K562 (cell line): ENCODE data around the gene RIPOR1. TPM values are rescaled to one million over a fixed set of nuclear protein-coding genes. Genes with fewer than 3 reads are reported as not detected.

Experiments used
- ATAC-seq: fragments of 200-7000 bp; cut with Tn5 transposase; 3 replicates; pipeline ENCODE4 v1.9.1; 2020; ENCODE audit warnings: moderate library complexity
- BruUV-seq: library from RNA; stranded (reverse); fragments of 400-500 nt; replicated peaks from 2 replicates; lab custom pipeline; 2021; lab: Mats Ljungman, UMichigan
- CTCF ChIA-PET: fragments of 300-600 bp; formaldehyde crosslinking; extraction: SDS; loops from one replicate; lab custom pipeline; 2021; ENCODE audit warnings: low intra/inter-chr PET ratio; lab: Yijun Ruan, JAX
- POLR2A ChIA-PET: fragments of 300-600, 350-650 bp; sonication (Branson Sonifier 250); formaldehyde crosslinking; extraction: SDS; loops from one replicate; lab custom pipeline; 2021; ENCODE audit warnings: antibody characterized with exemption, inconsistent platforms; lab: Yijun Ruan, JAX
- DNase-seq, 4 experiments: peaks; one replicate each; pipeline versions ENCODE4 v3.0.0 to v3.0.0-alpha.2; 2011 to 2018; ENCODE audit warnings: low spot score in 3 of 4, mixed read lengths in 3 of 4; ENCODE audit errors: extremely low read depth in 1 of 4
- FAIRE-seq: peaks from 2 replicates; lab custom pipeline; 2011; peaks lifted over from hg19 to GRCh38; lab: Jason Lieb, UNC
- H2AFZ ChIP-seq: 2 replicates; pipeline ENCODE4 v1.6.0; 2011; ENCODE audit warnings: low read depth, low read length, control low read depth, inconsistent platforms
- H3K27ac ChIP-seq: fragments of 200-600 bp; 3 replicates; pipeline ENCODE4 v1.8.0; 2011; ENCODE audit warnings: low read depth, mild to moderate bottlenecking, control low read depth, inconsistent platforms, low read length, moderate library complexity, mixed read lengths; ENCODE audit errors: extremely low read depth
- H3K27me3 ChIP-seq, 2 experiments: fragments of 300-600 bp in 1 of 2; 2 replicates in 1 of 2; 3 replicates in 1 of 2; pipeline versions ENCODE4 v1.6.0 to v1.8.0; 2011; ENCODE audit warnings: inconsistent platforms in 2 of 2, low read length in 2 of 2, mild to moderate bottlenecking in 1 of 2, mixed read lengths in 1 of 2, moderate library complexity in 1 of 2; ENCODE audit not compliant: control insufficient read depth in 2 of 2, insufficient read depth in 2 of 2
- H3K36me3 ChIP-seq: fragments of 300-600 bp; 3 replicates; pipeline ENCODE4 v1.8.0; 2011; ENCODE audit warnings: mild to moderate bottlenecking, low read length, inconsistent platforms; ENCODE audit not compliant: control insufficient read depth, insufficient read depth
- H3K4me1 ChIP-seq, 2 experiments: fragments of 200-600 bp in 1 of 2; replicated peaks in 1 of 2; 2 replicates in 1 of 2; 3 replicates in 1 of 2; pipeline versions ENCODE4 v1.5.1 to v1.8.0; 2011; ENCODE audit warnings: inconsistent platforms in 2 of 2, low read length in 2 of 2, mild to moderate bottlenecking in 1 of 2, mixed read lengths in 1 of 2, moderate library complexity in 1 of 2; ENCODE audit not compliant: control insufficient read depth in 2 of 2, insufficient read depth in 2 of 2
- H3K4me2 ChIP-seq: 2 replicates; pipeline ENCODE4 v1.6.1; 2011; ENCODE audit warnings: low read length, control low read depth, inconsistent platforms, mixed read lengths; ENCODE audit not compliant: insufficient read depth
- H3K4me3 ChIP-seq: fragments of 200-600 bp; sonication (generic), shearing (Covaris generic); 2 replicates; pipeline ENCODE4 v1.5.1; 2016; ENCODE audit warnings: control low read depth, inconsistent platforms
- H3K79me2 ChIP-seq: fragments of 200-600 bp; 3 replicates; pipeline ENCODE4 v1.8.0; 2011; ENCODE audit warnings: low read length, inconsistent platforms; ENCODE audit not compliant: control insufficient read depth, insufficient read depth
- H3K9ac ChIP-seq, 2 experiments: 2 replicates each; pipeline versions ENCODE4 v1.6.0 to v1.6.1; 2011; ENCODE audit warnings: low read depth in 2 of 2, low read length in 2 of 2, control low read depth in 1 of 2, inconsistent platforms in 1 of 2, mild to moderate bottlenecking in 1 of 2, mixed read lengths in 1 of 2; ENCODE audit not compliant: insufficient read depth in 1 of 2
- H3K9me1 ChIP-seq: one replicate; pipeline ENCODE4 v1.6.0; 2011; ENCODE audit warnings: inconsistent platforms, mild to moderate bottlenecking, low read length, moderate library complexity; ENCODE audit not compliant: control insufficient read depth, insufficient read depth
- H3K9me3 ChIP-seq: replicated peaks from 2 replicates; pipeline ENCODE4 v1.5.1; 2011; ENCODE audit warnings: low read depth, low read length, inconsistent platforms; ENCODE audit not compliant: control insufficient read depth, insufficient read depth
- H4K20me1 ChIP-seq: replicated peaks from 2 replicates; pipeline ENCODE4 v1.6.1; 2011; ENCODE audit warnings: low read length, inconsistent platforms, mixed read lengths; ENCODE audit not compliant: control insufficient read depth, insufficient read depth
- ARNT ChIP-seq, 2 experiments: fragments of 450-650 bp; IDR thresholded peaks; 2 replicates each; pipeline ENCODE4 v1.6.1; 2016; ENCODE audit warnings: mild to moderate bottlenecking in 1 of 2
- ASH1L ChIP-seq: fragments of 450-650 bp; IDR thresholded peaks from 2 replicates; pipeline ENCODE4 v1.6.1; 2018; ENCODE audit warnings: borderline replicate concordance, mild to moderate bottlenecking, low read depth; ENCODE audit not compliant: partially characterized antibody
- ELF2 ChIP-seq: fragments of 250-450 bp; sonication (Bioruptor Pico); IDR thresholded peaks from 2 replicates; pipeline ENCODE4 v1.5.0; 2021; ENCODE audit warnings: mild to moderate bottlenecking
- GABPA ChIP-seq: fragments of 200-800 bp; sonication (Bioruptor generic); conservative IDR thresholded peaks from 2 replicates; pipeline ENCODE4 v1.6.1; 2016; ENCODE audit warnings: low read depth, missing genetic modification characterization, missing compliant biosample characterization
- HSF4 ChIP-seq: fragments of 250-450 bp; sonication (Bioruptor Pico); IDR thresholded peaks from 2 replicates; pipeline ENCODE4 v2.1.2; 2022; ENCODE audit warnings: mild to moderate bottlenecking, moderate library complexity, borderline replicate concordance
- MAFG ChIP-seq: fragments of 450-650 bp; conservative IDR thresholded peaks from 2 replicates; pipeline ENCODE4 v1.6.1; 2016; ENCODE audit warnings: missing genetic modification characterization, missing compliant biosample characterization
- NR4A1 ChIP-seq, 2 experiments: fragments of 250-450 bp in 1 of 2; fragments of 450-650 bp in 1 of 2; sonication (Bioruptor Pico) in 1 of 2; IDR thresholded peaks; 2 replicates each; pipeline versions ENCODE4 v1.4.0 to v1.6.1; 2016 to 2020; ENCODE audit warnings: mild to moderate bottlenecking in 2 of 2, missing compliant biosample characterization in 1 of 2, missing genetic modification characterization in 1 of 2, moderate library complexity in 1 of 2
- TSC22D4 ChIP-seq: fragments of 450-650 bp; IDR thresholded peaks from 2 replicates; pipeline ENCODE4 v1.6.1; 2016; ENCODE audit warnings: missing genetic modification characterization, missing biosample characterization, control low read depth
- ZNF212 ChIP-seq: fragments of 450-650 bp; formaldehyde crosslinking; IDR thresholded peaks from 2 replicates; pipeline ENCODE4 v1.4.0; 2020; ENCODE audit warnings: mild to moderate bottlenecking
- ZNF384 ChIP-seq: IDR thresholded peaks from 2 replicates; pipeline ENCODE4 v1.6.1; 2012; ENCODE audit warnings: low read depth, low read length, improper control_type of control experiment
- WGBS: fragments of 100-300 bp; shearing (Covaris generic); methylation state at CpG from one replicate; pipeline ENCODE4 v1.1.6; 2016; ENCODE audit warnings: low coverage, mixed read lengths; ENCODE audit not compliant: insufficient coverage; ENCODE audit errors: missing lambda C conversion rate; 5-methylcytosine and 5-hydroxymethylcytosine counted together
- in situ Hi-C: fragments of 300-500 bp; cut with MboI; formaldehyde crosslinking; loops from 4 replicates; pipeline ENCODE4 v1.15.0; 2018; ENCODE audit warnings: inconsistent platforms, mixed read lengths
- intact Hi-C: fragments of 100-400 bp; cut with micrococcal nuclease; formaldehyde crosslinking; loops from 2 replicates; pipeline ENCODE4 v1.14.2; 2022
- polyA plus RNA-seq, 8 experiments: library from polyadenylated mRNA; depleted of rRNA in 4 of 8; stranded (reverse) in 5 of 8; unstranded in 3 of 8; fragments of >200 nt; fragmentation: Nextera tagmentation in 2 of 8; fragmentation: Illumina TruSeq in 1 of 8; extraction: Ambion mirVana in 2 of 8; extraction: Trizol in 1 of 8; gene quantifications; 2 replicates each; pipeline versions ENCODE4 v1.2.1 to v1.2.3, GENCODE V29; 2011 to 2014; ENCODE audit warnings: inconsistent platforms in 1 of 8, missing spikeins in 1 of 8
- total RNA-seq, 7 experiments: library from RNA; depleted of rRNA in 6 of 7; stranded (reverse); fragments of >200 nt in 6 of 7; fragmentation: Illumina TruSeq in 2 of 7; extraction: Trizol in 2 of 7; gene quantifications; 2 replicates each; pipeline versions ENCODE4 v1.2.1 to v1.2.3, GENCODE V29; 2011 to 2021; ENCODE audit warnings: low replicate concordance in 1 of 7
- TF ChIP-seq, protein P1 (sequence below): sonication (generic); formaldehyde crosslinking; IDR thresholded peaks from 2 replicates; pipeline ENCODE4 v1.9.0; 2022; ENCODE audit warnings: mild to moderate bottlenecking, missing genetic modification reagents

Gene RIPOR1
- total and polyA plus RNA-seq, 9 of the 15 experiments (the other 6 are each of a cell fraction or from before 2014, with no cell fraction given): 0.36 to 31.1 (median 3.0) TPM

DNA sequence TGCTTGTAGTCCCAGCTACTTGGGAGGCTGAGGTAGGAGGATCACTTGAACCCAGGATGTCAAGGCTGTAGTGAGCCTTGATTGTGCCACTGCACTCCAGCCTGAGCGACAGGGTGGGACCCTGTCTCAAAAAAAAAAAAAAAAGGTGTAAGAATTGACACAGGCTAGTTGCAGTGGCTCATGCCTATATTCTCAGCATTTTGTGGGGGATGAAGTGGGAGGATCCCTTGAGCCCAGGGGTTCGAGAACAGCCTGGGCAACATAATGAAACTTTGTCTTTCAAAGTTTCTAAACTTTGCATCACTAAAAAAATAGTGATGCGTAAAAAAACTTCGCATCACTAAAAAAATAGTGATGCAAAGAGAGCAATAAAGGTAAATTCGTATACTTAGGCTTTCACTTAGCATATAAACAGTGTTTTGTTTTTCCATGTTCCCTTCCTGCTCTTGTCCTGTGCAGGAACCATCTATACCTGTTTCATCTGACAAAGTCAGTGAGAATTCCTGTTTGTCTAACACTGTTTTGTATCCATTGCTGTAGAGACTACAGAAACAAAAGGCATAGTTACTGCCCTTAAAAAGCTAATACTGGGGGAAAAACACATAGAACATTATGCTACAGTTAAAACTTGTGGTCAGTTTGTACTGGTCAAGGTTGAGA, 65.8 kb downstream of the RIPOR1 start:
- POLR2A ChIA-PET: interaction anchor here (0.8 to 1.7 kb wide), 4 partner anchors 12 to 32 kb away, joined by 3 to 4 read pairs (median 4); partner anchors contain the start of gene CTCF

DNA sequence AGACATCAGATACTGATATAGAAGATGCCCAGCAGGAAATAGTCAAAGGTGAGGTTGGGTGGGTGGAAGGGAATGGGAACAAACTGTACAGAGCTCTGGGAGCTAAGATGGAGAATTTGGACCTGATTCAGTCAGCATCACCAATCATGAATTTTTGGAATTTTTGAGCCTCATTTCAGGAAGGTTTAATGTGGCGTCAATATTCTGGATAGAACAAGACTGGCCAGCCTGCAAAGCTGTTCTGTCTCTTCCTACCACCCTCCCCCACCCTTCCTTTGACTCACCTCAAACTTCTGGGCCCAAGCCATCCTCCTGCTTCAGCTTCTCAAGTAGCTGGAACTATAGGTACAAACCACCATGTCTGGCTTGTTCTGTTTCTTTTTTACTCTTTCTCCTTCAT, 66.3 kb downstream of the RIPOR1 start:
- H3K9me1 ChIP-seq: no peaks in the 10 kb centered on the region
- TF ChIP-seq NR4A1 (CRISPR knock-in tag; IDR thresholded peaks at IDR 0.05) (no peak), NR4A1 (tag; IDR thresholded peaks at IDR 0.05) (no peak), MAFG (no peak), GABPA (tag) (no peak), ELF2 (no peak), TSC22D4 (tag) (no peak), ZNF384 (no peak), ARNT (IDR thresholded peaks at IDR 0.05) (no peak), HSF4 (no peak), ASH1L (no peak)
- TF ChIP-seq, protein P1, sequence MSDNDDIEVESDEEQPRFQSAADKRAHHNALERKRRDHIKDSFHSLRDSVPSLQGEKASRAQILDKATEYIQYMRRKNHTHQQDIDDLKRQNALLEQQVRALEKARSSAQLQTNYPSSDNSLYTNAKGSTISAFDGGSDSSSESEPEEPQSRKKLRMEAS (CRISPR knock-in tag): no peak
- TF ChIP-seq, all 486 proteins: peak for 0
- Histone ChIP-seq H3K4me1 (peaks cover 0 to 5% of the 10 kb centered on the region in 2 experiments; a peak in 1 of 5 replicates), H4K20me1 (peaks cover 4% of the 10 kb centered on the region; the same call in 1 of the 2 replicates), H3K36me3 (peaks cover 22% of the 10 kb centered on the region; the same call in 2 of the 3 replicates), H3K79me2 (peaks cover 51% of the 10 kb centered on the region), H3K4me3 (no peak overlapping the region), H3K9ac (no peak overlapping the region), H2AFZ (no peak overlapping the region), H3K27ac (no peak overlapping the region; the same call in 2 of the 3 replicates), H3K4me2 (no peak overlapping the region), H3K27me3 (no peaks in the 10 kb centered on the region), H3K9me3 (no peaks in the 10 kb centered on the region)
- intact Hi-C loops (no loop called here), in situ Hi-C loops (no loop called here)
- peak; percentile 55; the same call in 1 of the 3 replicates for ATAC-seq
- 92% methylated on average over 1 of the region's 1 CpG for whole genome bisulfite sequencing
- ChIA-PET CTCF (no interaction called here), POLR2A (interaction anchor here (0.6 to 1.7 kb wide), 4 partner anchors 12 to 1602 kb away, joined by 3 to 4 read pairs (median 3); partner anchors contain the start of gene CTCF)
- no TSS peak for BruUV-seq
- no peak for FAIRE-seq
- peak in 1 of 4 experiments; percentile 16 for DNase-seq

More for the DNA sequence above, 65.8 kb downstream of the RIPOR1 start:
- H2AFZ ChIP-seq: no peak overlapping the region
- peaks cover 4% of the 10 kb centered on the region; the same call in 1 of the 2 replicates for H4K20me1 ChIP-seq
- intact Hi-C loops: no loop called here
- no peak overlapping the region for H3K27ac ChIP-seq
- no peak overlapping the region for H3K9ac ChIP-seq
- in situ Hi-C loops: no loop called here
- H3K9me3 ChIP-seq: no peaks in the 10 kb centered on the region
- peaks cover 22% of the 10 kb centered on the region for H3K36me3 ChIP-seq
- TF ChIP-seq ZNF212 (CRISPR knock-in tag): no peak
- TF ChIP-seq, all 486 proteins: peak for 0
- no peaks in the 10 kb centered on the region for H3K9me1 ChIP-seq
- CTCF ChIA-PET: no interaction called here
- ATAC-seq (no peak), DNase-seq (no peak), FAIRE-seq (no peak)
- no TSS peak for BruUV-seq
- H3K4me2 ChIP-seq: no peak overlapping the region
- peaks cover 0 to 5% of the 10 kb centered on the region in 2 experiments; a peak in 1 of 5 replicates for H3K4me1 ChIP-seq
- H3K79me2 ChIP-seq: peaks cover 48% of the 10 kb centered on the region
- no peak overlapping the region for H3K4me3 ChIP-seq
- H3K27me3 ChIP-seq: no peaks in the 10 kb centered on the region
- 85% methylated on average over 4 of the region's 5 CpGs for WGBS
